Endometrial microvascular endothelial cells (primary cell): ENCODE measurements around the gene EGLN1. TPM values are rescaled to one million over a fixed set of nuclear protein-coding genes. Genes with fewer than 3 reads are reported as not detected.

Experiments used
- total RNA-seq: library from RNA; depleted of rRNA; stranded (reverse); fragments of >200 nt; gene quantifications from one replicate; pipeline ENCODE4 v1.2.3, GENCODE V29; 2015; ENCODE audit errors: inconsistent ontology term

Gene EGLN1
- total RNA-seq, 1 donor from 2014 or later, result 46.2 TPM

Other genes starting within 250 kb of the EGLN1 start
- gene GNPAT, start 181.1 kb downstream of the EGLN1 start, total RNA-seq, result 64.5 TPM
- 14.3 TPM for gene EXOC8, start 84.4 kb downstream of the EGLN1 start, total RNA-seq
- 16.8 TPM for gene SPRTN, start 84.0 kb downstream of the EGLN1 start, total RNA-seq
- gene TSNAX, start 106.4 kb upstream of the EGLN1 start, total RNA-seq, result 24.6 TPM
- 6.4 TPM for gene DISC1, start 204.5 kb upstream of the EGLN1 start, total RNA-seq